Sigmoid colon (tissue), 4 donors: ENCODE data around the gene FBP2.

ENCODE experiments used
- EP300 ChIP-seq, 4 donors: sonication (generic); formaldehyde crosslinking; IDR thresholded peaks; one replicate each; pipeline ENCODE4 v1.6.1; 2017; ENCODE audit warnings: antibody characterized with exemption in 4 of 4
- TF ChIP-seq, protein P1 (sequence below), 4 experiments: fragments of 450-650 bp in 3 of 4; fragments of 200-600 bp in 1 of 4; IDR thresholded peaks; one replicate each; pipeline ENCODE4 v1.5.1; 2016 to 2019; ENCODE audit warnings: antibody characterized with exemption in 4 of 4, mild to moderate bottlenecking in 3 of 4, moderate library complexity in 2 of 4

DNA sequence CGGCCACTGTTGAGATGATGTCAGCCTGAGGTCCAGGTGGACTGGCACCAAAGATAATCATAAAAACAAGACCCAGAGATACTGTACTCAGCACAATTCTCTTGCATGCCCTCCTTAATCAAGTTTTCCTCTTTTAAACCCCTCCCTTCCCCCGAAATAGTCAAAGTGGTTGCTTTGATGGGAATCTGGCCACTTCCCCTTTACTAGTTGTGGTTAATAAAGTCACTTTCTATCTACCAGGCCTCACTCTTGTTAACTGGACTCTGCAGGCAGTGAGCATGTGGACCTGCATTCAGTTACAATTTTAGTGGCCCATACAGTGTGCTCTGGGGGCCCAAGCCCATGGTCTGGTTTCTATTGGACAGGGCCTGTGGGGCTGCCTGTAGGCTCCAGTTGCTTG is 17.5 kb downstream of the FBP2 start:
- TF ChIP-seq, protein P1, sequence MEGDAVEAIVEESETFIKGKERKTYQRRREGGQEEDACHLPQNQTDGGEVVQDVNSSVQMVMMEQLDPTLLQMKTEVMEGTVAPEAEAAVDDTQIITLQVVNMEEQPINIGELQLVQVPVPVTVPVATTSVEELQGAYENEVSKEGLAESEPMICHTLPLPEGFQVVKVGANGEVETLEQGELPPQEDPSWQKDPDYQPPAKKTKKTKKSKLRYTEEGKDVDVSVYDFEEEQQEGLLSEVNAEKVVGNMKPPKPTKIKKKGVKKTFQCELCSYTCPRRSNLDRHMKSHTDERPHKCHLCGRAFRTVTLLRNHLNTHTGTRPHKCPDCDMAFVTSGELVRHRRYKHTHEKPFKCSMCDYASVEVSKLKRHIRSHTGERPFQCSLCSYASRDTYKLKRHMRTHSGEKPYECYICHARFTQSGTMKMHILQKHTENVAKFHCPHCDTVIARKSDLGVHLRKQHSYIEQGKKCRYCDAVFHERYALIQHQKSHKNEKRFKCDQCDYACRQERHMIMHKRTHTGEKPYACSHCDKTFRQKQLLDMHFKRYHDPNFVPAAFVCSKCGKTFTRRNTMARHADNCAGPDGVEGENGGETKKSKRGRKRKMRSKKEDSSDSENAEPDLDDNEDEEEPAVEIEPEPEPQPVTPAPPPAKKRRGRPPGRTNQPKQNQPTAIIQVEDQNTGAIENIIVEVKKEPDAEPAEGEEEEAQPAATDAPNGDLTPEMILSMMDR (IDR thresholded peaks at IDR 0.05) = no peak
- no peak for TF ChIP-seq EP300 (IDR thresholded peaks at IDR 0.05)
